Measurements from ENCODE around the gene ARF4.
A peak's percentile ranks its signal among the peaks of the same experiment; 100 is the strongest.
"Not testable (repeated sequence)": the region's sequence is repeated elsewhere in the genome, so short reads cannot be mapped to it uniquely, and the experiment has no call there.

The ARF4 gene

DNA sequence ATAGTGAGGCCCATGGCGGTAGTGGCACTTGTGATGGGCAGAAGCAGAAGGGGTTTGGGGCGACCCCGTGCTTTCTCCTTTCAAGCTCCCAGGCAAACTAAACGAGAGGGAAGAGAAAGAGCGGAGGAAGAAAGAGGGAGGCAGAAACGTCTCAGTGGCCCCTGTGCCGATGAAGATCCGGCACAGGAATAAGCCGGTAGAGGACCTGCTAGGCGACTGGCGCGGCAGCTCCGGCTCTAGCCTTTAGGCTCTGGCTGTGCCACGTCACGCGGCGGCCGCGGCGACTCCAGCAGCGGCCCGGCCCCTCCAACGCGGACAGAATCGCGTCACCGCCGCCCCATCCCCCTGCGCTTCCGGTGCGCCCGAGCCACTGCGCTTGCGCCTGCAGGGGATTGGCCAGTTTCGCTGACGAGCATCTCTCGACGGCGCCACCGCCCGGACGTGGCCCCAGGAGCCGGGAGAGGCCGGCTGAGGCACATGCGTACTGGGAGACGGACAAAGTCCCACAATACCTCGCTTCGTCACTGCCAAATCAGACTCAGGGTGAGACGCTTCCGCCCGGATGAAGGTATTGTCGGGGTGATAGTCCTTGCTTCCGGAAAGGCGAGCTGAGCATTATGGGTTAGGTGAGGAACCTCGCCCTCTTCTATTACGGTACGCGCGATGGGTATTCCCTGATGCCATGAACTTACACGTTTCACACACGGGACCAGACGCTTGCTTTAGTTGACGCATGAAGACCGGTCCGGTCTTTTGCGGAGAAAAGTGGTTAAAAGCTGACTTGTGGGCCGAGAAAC, at the start of gene ARF4:
Gene ARF4 (minus strand): TSS at position 218 of the 797 bp plus-strand sequence. CDS start 204 bp downstream, at position 14.
- peak; percentile 99 for DNase-seq

DNA sequence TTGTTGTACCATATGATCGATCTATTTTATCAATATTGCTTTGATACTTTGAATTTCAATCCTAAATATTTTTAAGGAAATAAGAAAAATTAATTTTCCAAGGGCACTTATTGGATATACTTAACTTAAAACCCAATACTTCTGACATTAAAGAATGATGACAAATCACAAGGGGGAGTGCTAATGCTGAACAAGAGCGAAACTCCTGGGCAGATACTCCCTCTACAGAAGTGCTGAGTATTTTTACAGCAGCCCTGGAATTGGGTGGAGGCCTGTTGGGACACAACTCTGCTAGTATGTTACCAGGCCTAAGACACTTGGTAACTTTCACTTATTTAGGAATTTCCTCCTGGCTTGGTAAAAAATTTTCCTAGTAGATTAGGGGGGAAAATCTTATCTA, 49.6 kb upstream of the ARF4 start:
- peak; percentile 36 for DNase-seq

DNA sequence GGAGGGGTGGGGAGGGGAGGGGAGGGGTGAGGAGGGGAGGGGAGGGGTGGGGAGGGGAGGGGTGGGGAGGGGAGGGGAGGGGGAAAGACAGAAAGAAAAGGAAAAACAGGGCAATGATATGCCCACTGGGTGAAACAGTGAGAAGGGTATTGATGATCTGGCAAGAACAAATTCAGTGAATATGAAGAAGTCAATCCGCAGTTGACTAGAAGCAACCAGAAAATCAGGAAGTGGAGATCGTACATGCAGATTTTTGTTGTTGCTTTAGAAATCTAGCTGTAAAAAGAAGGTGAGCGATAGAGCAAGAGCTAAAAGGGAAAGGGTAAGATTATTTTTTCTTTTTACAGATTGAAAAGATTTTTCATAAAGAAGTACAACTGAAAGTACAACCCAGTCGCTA, 47.6 kb upstream of the ARF4 start:
- no peak for DNase-seq

DNA sequence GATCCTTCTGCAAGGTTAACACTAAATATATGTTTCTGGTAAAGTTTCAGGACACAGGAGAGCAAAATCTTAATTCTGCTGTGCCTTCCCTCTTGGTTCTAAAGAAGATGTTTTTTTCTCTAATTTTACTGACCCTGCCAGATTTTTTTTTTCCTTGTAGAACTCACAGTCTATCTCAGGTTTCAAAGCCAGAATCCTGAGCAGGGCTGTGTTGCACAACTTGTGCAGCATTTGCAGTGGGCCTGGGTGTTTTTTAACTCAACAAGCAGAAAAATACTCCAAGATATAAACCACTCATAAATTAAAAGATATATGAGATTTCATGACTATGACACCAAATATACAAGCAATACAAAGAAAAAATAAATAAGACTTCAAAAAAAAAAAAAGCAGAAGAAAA, 40.2 kb upstream of the ARF4 start:
- DNase-seq = no peak

DNA sequence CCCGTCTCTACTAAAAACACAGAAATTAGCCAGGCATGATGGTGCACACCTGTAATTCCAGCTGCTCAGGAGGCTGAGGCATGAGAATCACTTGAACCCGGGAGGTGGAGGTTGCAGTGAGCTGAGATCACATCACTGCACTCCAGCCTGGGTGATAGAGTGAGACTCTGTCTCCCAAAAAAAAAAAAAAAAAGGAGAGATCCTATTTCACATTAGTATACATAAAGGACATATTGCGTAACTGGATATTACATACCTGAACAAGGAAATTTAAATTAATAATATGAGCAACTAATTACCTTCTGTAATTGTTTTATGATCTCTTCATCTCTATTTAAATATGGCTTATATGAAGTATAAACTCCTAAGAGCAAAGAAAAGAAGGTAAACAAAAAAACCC, 37.1 kb upstream of the ARF4 start:
- not testable (repeated sequence) for DNase-seq

DNA sequence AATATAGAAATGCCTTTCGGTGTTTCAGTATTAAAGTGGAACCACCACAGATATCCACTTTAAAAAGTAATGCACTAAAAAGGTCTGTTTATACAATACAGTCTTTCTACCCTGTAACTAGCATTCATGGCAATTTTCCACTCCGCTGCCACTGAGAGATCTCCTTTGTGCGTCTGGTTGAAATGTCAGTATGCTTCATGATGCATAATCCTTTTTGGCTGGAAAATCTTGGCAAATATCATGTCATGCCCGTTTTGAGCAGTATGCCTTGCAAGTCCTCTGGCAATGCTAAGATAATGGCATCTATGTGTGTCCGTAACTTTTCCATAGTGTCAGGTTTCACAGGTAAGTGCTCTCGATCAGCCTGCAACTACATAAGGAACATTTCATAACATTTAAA, 30.8 kb upstream of the ARF4 start:
- DNase-seq = no peak

DNA sequence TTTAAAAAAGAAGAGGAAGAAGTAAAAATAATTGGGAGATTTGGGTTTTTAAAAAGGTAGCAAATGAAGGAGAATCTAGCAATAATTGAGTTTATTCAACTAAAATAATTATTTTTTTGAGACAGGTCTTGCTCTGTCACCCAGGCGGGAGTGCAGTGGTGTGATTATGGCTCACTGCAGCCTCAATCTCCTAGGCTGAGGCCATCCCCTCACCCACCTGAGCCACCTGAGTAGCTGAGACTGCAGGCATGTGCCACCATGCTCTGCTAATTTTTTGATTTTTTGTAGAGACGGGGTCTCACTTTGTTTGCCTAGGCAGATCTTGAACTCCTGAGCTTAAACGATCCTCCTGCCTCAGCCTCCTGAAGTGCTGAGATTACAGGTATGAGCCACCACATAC, 27.7 kb upstream of the ARF4 start:
- no peak for DNase-seq

DNA sequence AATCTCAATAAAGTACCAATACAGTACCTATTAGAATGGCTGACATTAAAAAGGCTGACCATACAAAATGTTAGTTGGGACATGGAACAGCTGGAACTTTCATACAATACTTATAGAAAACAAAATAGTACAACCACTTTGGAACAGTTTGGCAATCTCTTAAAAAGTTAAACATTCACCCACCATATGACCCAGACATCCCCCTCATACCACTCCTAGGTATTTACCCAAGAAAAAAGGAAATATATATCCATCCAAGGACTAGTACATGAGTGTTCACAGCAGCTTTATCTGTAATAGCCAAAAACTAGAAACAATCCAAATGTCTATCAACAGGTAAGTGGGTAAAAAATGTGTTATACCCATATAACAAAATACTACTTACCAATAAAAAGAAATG, 25.2 kb upstream of the ARF4 start:
- no peak for DNase-seq

DNA sequence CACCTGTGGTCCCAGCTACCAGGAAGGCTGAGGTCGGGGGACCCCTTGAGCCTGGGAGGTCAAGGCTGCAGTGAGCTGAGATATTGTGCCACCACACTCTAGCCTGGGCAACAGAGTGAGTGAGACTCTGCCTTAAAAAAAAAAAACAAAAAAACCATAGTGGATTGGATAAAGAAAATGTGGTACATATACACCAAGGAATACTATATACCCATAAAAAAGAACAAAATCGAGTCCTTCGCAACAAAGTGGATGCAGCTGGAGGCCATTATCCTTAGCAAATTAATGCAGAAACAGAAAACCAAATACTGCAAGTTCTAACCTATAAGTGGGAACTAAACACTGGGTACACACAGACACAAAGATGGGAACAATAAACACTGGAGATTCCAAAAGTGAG, 20.6 kb upstream of the ARF4 start:
- no peak for DNase-seq

DNA sequence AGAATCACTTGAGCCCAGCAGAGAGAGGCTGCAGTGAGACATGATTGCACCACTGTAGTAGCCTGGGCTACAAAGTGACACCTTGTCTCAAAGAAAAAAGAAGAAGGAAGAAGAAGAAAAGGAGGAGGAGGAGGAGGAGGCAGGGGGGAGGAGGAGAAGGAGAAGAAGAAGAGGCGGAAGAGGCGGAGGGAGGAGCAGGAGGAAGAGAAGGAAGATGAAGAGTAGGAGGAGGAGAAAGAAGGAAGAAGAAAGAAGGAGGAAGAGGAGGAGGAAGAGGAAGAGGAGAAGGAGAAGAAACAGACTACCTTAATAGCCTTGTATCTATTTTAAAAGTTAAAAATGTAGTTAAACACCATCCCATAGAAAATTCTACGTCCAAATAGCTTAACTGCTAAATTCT, 19.1 kb upstream of the ARF4 start:
- DNase-seq = no peak

DNA sequence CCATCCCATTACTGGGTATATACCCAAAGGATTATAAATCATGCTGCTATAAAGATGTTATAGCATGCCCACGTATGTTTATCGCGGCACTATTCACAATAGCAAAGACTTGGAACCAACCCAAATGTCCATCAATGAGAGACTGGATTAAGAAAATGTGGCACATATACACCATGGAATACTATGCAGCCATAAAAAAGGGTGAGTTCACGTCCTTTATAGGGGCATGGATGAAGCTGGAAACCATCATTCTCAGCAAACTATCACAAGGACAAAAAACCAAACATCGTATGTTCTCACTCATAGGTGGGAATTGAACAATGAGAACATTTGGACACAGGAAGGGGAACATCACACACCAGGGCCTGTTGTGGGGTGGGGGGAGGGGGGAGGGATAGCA, 14.7 kb upstream of the ARF4 start:
- DNase-seq = not testable (repeated sequence)

DNA sequence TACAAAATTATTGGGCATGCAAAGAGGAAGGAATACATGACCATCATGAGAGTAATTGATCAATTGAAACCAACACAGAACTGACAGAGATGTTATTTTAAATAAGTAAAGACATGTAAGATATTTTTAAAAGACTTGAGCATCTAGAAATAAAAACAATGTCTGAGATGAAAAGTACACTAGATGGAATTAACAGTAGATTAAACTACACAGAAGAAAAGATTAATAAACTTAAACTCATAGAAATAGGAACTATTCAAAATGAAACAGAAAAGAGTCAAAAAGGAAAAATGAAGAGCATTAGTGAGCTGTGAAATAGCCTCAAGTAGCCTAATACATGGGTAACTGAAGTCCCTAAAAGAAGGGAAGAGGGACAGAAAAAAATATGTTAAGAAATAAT, 8.5 kb upstream of the ARF4 start:
- no peak for DNase-seq

DNA sequence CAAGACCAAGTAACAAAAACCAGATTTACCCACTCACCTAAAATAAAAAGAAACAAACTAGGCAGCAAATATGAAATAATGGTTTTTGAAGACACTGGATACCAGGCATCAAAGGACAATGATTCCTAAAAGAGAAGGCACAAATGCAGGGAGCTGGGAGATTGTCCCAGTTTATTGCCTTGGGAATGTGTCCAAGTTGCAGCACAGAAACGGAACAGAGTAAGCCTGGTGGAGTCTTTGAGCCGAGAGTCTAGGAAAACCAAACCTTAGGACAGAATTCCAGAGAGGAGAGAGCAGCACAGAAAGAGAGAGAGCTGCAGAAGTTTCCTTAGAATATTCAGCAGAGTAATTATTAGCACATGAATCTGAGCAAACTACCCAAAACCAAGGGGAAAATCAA, 7.8 kb upstream of the ARF4 start:
- no peak for DNase-seq

DNA sequence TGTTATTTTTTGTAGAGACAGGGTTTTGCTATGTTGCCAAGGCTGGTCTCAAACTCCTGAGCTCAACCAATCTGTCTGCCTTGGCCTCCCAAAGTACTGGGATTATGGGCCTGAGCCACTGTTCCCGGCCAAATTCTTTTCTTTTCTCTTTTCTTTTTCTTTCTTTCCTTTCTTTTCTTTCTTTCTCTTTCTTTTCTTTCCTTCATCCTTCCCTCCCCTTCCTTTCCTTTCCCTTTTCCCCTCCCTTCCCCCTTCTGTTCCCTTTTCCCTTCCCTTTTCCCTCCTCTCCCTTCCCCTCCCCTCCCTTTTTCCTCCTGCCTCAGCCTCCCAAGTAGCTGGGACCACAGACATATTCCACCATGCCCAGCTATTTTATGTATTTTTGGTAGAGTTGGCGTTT, 3.1 kb upstream of the ARF4 start:
- no peak for DNase-seq

DNA sequence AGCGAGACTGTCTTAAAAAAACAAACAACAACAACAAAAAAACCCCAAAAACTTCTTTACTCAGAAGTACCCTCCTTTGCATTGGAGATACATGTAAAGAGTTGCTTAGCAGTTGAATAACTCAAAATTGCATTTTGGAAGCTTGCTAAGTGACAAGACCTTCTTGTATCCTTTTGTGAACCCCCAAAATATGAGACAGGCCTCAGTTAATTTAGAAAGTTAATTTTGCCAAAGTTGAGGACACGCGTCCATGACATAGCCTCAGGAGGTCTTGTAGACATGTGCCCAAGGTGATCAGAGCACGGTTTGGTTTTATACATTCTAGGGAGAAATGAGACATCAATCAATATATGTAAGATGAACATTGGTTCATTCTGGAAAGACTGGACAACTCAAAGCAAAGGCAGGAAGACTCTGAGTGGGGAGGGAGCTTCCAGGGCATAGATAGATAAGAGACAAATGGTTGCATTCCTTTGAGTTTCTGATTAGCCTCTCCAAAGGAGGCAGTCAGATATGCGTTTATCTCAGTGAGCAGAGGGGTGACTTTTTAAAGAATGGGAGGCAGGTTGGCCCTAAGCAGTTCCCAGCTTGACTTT, 1.7 kb upstream of the ARF4 start:
- DNase-seq = no peak

DNA sequence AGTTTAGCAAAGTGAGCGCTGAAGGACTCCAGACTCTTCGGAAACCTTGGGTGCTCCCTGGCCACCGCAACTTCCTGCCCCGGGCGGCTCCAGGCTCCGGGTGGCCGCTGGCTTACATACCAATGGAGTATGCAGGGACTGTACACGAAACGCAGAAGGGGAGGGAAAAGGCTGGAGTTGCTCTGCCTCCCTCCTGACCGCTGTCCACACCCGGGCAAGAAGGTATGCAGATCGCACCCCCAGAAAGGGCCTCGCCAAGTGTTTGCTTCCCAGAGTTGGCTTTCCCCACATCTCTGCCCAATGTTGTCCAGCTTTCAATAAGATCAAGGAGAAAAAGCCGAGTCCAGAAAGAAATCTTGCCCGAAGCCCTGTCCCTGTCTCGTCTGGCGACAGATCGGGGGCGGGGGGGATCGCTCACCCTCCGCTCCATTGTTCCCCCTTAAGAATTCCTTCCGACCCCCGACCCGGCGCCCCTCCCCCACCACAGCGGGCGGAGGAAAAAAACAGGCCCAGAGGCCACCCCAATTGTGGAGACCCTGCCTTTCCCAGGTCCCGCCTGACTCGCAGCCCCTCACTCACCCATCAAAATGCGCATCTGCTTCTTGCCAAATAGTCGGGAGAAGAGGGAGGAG, 533 bp downstream of the ARF4 start:
- peak; percentile 96 for DNase-seq

DNA sequence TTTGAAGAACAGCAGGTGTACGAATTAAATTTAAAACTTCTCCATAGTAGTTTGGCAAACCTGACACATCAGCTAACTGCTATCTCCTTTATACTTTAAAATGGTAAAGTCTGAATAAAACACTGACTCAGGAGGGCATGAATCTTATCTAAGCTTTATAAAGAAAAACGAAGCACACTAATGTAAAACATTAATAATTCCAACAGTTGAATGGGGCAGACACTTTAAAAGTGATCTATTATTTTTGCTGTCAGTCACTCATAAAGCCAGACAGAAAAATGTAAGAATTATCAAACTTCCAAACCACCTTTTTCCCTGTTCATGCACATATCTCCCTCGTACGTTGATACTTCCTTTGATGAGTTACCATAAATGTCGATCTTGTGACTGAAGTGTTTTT, 2.6 kb downstream of the ARF4 start:
- no peak for DNase-seq

DNA sequence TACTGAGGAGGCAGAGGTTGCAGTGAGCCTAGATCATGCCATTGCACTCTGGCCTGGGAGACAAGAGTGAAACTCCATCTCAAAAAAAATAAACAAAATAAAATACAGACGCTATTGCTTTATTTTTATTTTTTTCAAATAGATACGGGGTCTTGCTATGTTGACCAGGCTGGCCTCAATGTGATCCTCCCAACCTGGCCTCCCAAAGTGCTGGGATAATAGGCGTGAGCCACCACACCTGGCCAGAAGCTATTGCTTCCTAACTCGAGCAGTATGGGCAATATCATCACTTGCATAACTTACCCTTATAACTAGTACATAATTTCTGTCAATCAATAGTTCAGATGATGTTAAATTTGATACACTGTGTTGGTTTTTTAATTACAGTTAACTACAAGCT, 3.0 kb downstream of the ARF4 start:
- DNase-seq = no peak

DNA sequence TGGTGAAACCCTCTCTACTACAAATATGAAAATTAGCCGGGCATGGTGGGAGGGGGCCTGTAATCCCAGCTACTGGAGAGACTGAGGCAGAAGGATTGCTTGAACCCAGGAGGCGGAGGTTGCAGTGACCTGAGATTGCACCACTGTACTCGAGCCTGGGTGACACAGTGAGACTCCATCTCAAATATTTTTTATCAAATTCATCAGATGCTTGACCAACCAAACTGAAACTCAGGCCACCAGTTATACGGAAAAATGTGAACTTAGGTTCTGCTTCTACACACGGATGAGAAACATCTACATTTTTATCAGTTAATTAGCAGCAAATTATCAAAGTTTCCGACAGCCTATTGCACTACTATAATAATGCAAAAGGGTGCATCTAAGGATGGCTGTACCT, 4.8 kb downstream of the ARF4 start:
- DNase-seq = no peak

DNA sequence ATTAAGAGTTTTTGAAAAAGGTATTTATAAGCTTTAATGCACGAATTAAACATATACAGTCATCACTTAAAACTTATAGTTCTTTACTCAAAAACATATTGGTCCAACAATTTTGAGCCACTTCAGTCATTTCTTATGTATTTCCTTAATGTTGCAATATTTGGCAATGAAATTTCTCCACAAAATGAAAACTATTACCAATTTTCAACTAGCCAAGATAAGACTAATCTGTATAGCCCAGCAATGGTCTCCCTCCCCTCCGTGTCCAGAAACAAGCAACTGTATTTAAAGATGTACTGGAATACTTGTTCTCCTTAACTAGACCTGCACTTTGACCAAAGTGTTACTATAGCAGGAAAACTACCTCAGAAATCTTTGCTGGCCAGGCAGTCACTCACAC, 9.2 kb downstream of the ARF4 start:
- no peak for DNase-seq

DNA sequence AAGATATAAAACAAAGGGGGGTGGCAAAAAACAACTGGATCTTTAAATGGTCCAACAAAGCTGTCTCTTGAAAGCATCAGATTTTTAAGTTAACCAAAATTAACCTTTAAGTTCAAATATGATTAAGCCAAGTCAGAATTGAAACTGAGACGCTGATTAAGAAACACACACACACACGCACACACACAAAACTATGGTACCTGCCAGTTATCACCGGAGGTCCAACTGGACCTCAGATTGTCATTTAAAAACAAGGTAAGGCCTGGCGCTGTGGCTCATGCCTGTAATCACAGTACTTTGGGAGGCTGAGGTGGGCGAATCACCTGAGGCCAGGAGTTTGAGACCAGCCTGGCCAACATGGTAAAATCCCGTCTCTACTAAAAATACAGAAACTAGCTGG, 10.4 kb downstream of the ARF4 start:
- DNase-seq = no peak

DNA sequence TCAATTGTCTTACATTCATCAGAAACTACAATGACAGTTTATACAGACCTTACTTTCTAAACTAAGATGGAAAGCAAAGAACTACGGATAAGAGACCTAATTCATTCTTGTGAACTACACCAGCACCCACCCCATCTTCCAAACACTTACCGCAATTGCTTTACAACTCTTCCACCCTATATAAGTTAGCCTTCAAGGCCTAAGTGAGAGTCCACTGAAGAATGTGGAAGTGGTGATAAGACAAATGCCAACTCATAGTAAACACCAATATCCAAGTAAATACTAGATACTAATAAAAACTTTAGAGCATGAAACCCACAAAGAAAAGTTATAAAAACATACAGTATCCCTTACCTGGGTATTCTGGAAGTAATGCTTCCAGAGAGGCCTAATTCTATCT, 13.6 kb downstream of the ARF4 start:
- DNase-seq = no peak

DNA sequence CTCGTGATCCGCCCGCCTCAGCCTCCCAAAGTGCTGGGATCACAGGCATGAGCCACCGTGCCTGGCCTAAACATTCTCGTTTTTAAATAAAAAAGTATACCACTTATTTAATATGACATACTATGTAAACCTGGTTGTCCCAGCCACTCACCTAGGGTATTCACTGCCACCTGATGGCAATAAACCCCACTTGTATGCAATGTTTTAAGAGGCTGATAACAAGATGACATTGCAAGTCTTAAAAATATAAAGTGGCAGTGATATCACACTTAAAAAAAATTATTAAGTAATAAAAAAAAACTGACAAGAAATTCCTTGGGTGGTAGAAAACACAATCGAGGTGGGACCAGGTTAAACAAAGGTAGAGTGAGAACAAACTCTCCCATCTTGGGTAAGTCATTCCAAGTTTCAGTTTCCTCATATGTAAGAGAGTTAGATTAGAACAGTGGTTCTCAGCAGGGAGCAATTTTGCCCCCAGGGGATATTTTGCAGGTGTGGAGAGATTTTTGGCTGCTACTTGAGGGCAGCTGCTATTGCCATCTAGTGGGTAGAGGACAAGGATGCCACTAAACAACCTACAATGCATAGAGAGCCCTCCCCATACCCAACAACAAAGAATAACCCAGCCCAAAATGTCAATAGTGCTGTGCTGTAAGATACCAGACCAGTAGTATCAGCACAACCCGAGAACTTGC, 14.5 kb downstream of the ARF4 start:
- DNase-seq = peak; percentile 46

DNA sequence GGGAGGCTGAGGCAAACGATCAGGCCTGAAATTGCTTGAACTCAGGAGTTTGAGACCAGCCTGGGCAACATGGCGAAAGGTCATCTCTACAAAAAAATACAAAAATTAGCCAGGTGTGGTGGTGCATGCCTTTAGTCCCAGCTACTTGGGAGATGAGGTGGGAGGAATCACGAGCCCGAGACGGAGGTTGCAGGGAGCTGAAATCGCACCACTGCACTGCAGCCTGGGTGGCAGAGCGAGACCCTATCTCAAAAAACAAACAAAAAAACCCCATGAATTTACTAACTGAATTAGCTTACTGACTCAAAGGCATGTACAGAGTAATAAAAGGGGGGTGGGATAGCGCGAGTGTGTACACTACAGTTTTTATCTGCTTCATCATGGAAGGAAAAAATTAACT, 19.3 kb downstream of the ARF4 start:
- DNase-seq = no peak
